T-helper 2 cell (primary cell): ENCODE measurements around the gene PDS5A.
"Not testable (repeated sequence)": the region's sequence is repeated elsewhere in the genome, so short reads cannot be mapped to it uniquely, and the experiment has no call there.

Source experiments
- DNase-seq, 5 experiments: peaks; one replicate each; pipeline versions ENCODE4 v3.0.0 to v3.0.0-alpha.2; 2012 to 2022

The PDS5A gene

DNA sequence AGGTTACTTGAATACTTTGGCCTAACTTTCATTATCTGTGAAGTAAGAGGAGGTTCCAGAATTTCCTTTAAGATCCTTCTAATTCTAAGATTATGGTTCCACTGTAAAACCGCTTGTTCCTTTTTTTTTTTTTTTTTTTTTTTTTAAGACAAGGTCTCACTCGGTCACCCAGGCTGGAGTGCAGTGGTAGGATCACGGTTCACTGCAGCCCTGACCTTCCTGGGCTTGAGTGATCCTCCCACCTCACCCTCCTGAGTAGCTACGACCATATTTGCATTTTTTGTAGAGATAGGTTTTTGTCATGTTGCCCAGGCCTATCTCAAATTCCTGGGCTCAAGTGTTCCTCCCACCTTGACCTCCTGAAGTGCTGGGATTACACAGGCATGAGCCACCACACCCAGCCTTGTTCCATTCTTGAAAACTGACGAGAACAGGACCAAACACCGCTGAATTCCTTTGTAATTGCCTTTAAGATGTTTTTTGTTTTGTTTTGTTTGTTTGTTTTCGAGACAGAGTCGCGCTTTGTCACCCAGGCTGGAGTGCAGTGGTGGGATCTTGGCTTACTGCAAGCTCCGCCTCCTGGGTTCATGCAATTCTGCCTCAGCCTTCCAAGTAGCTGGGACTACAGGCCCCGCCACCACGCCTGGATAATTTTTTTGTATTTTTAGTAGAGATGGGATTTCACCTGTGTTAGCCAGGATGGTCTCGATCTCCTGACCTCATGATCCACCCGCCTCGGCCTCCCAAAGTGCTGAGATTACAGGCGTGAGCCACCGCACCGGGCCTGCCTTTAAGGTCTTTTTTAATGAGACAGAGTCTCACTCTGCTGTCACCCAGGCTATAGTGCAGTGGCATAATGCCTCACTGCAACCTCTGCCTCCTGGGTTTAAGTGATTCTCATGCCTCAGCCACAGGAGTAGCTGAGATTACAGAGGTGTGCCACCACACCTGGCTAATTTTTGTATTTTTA, 6.8 kb downstream of the PDS5A start:
- DNase-seq: no peak

DNA sequence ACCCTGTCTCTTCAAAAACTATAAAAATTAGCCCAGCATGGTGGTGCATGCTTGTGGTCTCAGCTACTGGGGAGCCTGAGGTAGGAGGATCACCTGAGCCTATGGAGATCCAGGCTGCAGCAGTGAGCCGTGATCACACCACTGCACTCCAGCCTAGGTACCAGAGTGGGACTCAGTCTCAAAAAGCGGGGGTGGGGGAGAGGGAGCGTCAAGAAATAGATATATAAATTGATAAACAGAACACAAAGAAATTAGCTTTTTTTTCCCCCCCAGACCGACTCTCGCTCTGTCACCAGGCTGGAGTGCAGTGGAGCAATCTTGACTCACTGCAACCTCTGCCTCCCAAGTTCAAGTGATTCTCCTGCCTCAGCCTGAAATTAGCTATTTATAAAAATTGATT, 14.1 kb downstream of the PDS5A start:
- DNase-seq: no peak

DNA sequence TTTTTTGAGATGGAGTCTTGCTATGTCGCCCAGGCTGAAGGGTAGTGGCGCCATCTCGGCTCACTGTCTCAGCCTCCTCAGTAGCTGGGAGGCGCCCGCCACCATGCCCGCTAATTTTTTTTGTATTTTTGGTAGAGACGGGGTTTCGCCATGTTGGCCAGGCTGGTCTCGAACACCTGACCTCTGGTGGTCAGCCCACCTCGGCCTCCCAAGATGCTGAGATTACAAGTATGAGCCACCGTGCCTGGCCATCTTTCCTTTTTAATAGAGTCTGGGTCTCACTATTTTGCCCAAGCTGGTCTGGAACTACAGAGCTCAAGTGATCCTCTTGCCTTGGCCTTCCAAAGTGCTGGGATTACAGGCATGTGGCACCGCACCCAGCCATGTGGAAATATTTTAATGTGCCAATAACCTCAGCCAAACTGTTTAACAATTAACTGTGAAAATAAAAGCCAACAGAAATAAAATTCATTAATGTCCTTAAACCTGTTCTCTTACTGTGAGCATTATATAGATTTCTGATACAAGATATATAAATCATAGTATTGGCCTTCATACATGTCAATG, 16.3 kb downstream of the PDS5A start:
- no peak for DNase-seq

DNA sequence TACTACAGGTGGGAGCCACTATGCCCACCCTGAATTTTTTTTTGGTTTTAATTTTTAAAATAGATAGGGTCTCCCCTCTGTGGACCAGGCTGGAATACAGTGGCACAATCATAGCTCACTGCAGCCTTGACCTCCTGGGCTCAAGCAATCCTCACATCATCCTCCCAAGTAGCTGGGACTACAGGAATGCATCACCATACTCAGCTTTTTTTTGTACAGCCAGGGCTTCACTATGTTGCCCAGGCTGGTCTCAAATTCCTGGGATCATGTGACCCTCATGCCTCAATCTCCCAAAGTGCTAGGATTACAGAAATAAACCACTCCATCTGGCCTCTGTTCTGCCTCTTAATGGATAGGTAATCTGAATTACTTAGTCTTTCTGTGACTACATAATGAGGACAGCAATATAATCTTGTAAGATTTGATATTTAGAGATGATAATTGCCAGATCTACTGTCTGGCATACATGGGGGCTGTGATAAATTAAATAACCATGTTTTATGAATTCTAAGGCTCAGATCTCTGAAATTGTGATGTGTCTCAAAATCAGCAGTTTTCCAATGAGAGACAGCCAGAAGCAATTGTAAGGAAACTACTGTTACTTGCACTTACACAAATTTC, 26.7 kb downstream of the PDS5A start:
- DNase-seq: no peak

DNA sequence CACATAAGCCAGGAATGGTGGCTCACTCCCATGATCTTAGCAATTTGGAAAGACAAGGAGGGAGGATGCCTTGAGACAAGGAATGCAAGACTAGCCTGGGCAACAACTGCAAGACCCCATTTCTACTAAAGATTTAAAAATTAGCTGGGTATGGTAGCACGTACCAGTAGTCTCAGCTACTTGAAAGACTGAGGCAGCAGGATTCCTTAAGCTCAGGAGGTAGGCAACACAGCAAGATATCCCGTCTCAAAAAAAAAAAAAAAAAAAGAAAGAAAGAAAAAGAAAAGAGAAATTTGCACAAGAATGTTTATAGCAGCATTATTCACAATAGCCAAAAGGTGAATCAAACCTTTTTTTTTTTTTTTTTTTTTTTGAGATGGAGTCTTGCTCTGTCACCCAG, 29.7 kb downstream of the PDS5A start:
- no peak for DNase-seq

DNA sequence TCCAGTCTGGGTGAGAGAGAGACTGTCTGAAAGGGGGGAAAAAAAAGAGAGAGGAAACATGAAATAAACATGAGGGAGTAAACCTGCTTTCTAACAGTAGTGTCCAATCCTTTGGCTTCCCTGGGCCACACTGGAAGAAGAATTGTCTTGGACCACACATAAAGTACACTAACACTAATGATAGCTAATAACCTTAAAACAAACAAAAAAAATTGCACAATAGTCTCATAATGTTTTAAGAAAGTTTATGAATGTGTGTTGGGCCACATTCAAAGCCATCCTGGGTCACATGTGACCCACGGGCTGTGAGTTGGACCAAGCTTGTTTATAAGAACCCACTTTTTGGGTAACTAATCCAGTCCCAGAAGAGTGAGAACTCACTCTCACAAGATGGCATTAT, 30.3 kb downstream of the PDS5A start:
- DNase-seq: no peak

DNA sequence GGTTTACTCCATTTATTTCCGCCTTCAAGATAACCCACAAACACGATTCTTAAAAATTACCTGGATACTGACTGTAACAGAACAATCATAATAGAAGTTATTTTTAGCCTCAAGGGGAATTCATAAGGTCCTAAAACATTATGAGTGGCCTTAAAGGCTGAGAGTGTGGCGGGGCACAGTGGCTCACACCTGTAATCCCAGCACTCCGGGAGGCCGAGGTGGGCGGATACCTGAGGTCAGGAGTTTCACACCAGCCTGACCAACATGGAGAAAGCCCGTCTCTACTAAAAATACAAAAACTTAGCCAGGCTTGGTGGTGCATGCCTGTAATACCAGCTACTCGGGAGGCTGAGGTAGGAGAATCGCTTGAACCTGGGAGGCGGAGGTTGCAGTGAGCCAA, 33.5 kb downstream of the PDS5A start:
- DNase-seq: not testable (repeated sequence)

DNA sequence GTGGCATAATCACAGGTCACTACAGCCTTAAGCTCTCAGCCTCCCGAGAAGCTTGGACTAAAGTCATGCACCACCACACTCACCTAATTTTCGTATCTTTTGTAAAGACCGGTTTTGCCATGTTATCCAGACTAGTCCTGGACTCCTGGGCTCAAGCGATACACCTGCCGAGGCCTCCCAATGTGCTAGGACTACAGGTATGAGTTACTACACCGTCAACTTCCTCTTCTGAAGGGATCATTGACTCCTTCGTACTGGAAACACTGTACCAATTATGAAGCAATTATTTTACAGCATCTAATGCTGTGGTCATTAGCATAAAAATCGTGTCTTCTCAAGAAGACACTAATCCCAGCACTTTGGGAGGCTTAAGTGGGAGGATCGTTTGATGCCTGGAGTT, 35.2 kb downstream of the PDS5A start:
- DNase-seq: no peak

DNA sequence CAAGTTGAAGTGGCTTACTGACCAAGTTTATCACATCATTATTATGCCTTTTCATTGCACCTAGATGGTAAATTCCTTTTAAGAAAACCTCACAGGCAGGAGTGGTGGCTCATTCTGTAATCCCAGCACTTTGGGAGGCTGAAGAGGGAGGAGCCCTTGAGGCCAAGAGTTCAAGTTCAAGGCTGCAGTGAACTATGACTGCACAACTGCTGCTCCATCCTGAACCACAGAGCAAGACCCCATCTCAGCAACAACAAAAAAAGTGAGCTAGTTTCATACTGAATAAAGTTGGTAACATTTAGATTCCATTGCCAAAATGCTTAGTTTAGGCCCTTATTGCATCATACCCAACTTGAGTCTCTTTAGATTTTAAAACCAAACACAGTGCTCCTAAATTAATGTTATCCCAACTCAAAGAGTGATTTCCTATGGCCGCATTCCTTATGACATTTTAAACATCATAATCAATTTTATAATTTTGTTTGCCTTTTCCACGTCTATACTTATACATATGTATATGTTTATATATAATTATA, 36.0 kb downstream of the PDS5A start:
- DNase-seq: no peak

DNA sequence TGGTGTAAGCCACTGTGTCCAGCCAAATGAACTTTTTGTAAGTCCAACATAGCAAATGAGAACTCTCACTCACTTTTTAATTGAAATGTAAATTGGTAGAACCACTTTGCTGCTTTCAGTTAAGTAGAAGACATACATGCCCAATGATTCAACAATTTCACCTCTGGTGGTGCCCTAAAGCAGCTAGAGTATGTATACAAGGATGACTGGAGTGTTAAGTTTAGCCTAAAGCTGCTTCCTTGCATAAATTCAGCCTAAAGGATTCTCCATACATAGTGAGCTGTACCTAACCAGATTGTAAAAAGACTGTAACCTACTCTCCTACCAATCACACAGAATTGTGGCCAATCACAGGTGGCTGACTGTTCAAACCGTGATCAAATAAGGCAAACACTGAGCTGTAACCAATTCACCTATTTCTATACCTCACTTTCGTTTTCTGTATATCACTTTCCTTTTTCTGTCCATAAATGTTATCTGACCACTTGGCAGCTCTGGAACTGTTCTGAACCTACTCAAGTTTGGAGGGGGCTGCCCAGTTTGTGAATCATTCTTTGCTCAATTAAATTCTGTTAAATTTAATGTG, 39.9 kb downstream of the PDS5A start:
- DNase-seq: peak in 1 of 5 experiments; percentile 14

DNA sequence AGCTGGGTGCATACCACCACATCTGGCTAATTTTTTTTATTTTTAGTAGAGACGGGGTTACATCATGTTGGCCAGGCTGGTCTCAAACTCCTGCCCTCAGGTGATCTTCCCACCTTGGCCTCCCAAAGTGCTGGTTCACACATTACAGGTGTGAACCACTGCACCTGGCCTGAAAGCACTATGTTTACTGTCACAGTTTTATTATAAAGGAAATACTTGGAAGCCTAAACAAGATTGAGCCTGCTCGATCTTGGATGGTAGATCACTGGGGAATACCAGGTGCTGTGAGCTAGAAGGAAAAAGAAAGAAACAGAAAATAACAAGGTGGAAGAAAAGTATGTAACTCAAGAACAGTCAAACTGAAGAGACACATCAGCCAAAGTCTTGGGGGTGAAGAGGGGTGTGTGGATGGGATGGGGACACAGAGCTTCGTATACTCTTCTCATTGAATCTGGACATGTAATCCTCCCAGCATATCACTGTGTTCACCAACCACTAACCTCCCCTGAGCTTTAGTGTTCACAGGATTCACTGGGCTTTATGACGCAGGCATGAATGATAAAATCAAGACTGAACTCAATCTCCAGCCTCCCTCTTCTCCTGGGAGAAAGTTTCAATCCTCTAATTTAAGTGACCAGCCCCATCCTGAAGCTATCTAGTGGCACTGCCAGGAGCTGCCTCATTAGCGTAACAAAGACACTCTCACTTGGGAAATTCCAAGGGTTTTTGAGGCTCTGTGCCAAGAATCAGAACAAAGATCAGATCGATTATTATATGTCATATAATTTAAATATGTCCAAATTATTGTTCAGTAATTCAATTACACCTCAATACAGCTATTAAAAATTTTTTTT, 40.9 kb downstream of the PDS5A start:
- DNase-seq: no peak

DNA sequence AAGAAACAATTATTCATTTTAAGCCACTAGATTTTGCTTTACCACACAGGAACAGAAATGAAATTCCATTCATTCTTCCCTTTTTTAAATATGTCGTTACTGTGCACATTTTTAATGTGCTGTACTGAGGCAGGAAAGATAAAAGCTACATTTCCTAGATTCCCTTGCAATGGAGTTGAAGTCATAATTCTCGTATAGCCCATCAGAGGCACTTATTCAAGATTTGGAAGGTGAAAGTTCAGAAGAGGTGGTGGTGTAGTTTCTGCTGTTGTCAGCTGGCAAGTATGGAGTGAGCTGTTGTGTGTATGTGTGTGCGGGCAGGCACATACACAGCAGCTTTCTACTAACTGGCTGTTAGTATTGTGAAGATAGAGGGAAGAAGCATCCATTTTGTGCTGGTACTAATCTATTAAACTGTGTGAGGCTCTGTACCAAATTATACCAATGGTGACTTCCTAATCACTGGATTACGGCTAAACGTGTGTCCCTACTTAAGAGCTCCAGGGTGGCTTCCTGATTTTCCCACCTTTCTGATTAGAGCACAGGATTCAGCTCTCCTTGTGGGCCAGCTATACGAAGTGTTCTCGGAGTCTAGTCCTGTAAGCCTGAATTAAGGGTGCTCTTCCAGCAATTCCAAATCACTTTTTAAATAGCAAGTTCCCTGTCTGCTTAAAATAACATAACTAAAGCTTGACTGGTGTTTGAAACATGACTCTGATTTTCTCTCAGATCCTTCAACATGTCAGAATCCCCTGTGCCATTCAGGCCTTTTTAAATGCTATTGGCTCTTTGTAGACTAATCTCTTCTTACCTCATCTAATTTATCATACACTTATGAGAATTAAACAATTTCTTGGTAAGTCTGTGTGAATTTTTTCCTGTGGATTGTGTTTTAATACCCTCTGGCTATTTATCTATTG, 43.8 kb downstream of the PDS5A start:
- peak in 1 of 5 experiments; percentile 54 for DNase-seq

DNA sequence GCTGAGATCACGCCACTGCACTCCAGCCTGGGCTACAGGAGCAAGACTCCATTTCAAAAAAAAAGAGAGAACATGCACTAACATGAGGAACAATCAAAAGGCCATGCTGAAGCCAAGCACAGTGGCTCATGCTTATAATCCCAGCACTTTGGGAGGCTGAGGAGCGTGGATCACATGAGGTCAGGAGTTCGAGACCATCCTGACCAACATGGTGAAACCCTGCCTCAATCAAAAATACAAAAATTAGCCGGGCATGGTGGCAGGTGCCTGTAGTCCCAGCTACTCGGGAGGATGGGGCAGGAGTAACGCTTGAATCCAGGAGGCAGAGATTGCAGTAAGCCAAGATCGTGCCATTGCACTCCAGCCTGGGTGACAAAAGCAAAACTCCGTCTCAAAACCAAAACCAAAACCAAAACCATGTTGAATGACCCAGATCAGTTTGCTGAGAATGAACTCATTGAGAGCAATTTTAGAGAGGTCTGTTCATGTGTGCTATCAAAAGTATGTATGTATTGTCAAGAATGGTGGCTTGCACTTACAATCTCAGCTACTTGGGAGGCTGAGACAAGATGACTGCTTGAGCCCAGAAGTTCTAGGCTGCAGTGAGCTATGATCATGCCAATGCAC, 44.8 kb downstream of the PDS5A start:
- peak in 2 of 5 experiments; percentile 10 to 74 for DNase-seq

DNA sequence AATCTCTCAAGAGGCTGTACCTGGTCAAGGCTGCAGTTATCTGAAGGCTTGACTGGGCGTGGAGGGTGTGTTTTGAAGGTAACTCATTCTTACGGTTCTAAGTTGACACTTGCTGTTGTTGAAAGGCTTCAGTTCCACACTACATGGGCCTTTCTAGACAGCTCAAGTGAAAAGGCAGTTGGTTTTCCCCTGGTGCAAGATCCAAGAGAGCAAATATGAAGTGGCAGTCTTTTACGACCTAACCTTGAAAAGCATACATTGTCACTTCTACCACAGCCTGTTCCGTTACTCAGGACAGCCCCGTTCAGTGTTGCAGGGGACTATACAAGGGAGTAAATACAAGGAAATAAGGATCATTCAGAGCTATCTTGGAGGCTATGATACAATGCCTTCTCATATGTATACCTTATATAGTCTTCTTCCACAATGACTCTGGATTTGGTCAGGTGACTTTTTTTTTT, 46.2 kb downstream of the PDS5A start:
- peak in 2 of 5 experiments; percentile 17 for DNase-seq

DNA sequence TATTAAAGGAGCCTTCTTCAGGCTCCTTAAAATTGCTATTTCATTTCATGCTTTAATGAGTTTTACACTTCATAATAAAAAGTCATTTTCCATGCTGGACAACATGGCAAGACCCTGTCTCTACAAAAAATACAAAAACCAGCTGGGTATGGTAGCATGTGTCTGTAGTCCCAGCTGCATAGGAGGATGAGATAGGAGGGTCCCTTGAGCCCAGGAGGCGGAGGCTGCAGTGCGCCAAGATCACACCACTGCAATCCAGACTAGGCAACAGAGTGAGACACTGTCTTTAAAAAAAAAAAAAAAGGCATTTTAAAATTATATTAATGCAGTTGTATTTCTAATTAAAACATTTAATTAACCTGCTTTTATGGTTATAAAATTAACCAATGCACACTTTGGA, 49.2 kb downstream of the PDS5A start:
- DNase-seq: no peak

DNA sequence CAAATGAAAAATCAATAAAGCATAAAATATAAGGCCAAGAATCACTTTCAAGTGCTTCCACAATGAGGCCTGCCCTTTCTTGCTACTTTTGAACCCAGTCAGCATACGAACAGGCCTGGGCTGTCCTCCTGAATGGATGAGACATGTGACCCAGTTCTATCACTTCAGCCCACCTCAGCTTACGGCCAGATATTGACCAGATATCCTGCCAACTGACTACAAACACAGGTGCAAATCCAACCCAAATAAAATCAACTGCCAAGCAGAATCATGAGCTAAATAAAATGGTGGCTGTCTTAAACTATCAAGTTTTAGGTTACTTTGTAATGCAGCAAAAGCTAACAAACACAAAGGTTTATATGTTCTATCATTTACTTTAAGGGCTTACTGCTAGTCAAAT, 53.7 kb downstream of the PDS5A start:
- no peak for DNase-seq

DNA sequence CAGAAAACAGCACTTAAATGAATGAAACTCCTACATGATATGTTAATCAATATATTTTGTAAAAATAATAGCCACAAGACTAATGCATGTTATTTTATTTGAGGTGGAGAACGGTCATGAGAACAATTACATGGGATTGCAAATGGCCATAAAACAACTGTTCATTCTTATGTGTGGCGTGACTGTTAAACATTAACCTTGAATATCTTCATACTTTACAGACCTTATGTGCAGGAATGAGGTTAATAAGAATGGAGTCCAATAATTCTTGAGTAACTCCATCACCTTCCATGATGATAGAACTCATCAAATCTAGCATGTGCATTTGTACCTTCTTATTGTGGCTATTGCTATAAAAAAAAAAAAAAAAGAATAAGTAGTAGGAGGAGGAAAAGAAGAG, 55.3 kb downstream of the PDS5A start:
- no peak for DNase-seq

DNA sequence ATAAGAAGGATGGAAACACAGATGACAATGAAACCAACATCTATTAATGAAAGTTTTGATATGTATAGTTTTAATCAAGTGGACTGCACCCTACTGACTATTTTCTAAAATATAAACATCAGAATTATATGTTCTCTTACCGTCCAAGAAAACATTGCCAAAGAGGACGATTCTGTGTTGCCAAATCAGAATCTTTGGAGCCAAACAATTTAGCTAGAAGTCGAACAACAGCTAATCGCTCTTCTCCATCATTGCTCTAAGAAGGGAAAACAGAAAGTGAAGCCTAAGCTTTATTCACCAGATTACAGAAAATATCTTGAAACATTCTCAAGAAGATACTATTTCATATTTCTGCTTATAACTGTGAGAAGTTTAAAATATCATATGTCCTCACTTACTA, 64.2 kb downstream of the PDS5A start:
- DNase-seq: no peak

DNA sequence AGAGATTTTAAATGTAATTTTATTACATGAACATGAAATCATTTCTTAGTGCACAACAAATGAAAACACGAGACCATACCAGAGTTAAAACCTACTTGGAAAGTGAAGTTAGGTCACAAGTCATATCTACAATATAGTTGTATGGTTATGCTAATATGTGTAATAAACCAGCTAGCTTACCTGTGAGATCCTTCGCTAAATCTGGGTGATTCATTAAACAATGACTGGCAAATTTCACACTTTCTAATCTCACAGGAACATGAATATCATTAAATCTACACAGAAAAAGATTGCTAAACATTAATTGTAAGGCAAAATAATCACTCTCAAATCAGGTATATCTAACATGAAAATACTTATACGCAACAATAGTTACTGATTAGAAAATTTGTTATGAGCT, 67.6 kb downstream of the PDS5A start:
- DNase-seq: no peak

DNA sequence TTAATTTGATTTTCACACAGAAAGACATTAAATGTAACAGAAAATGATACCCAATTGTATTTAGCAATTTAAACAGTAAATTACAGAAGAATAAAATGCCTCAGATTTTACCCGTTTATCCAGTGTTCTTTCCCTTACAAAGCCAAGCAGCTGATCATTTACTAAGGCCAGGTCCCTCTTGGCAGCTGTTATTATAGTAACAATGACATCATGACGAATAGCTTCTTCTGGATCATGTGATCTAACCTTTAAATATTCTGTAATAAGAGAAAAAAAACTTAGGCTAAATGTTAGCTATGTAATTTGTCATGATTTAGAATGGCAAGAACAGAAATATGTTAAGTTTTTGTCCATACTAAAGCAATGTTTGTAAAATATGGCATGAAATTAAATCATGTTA, 69.4 kb downstream of the PDS5A start:
- DNase-seq: no peak
